ENCODE data around the gene TOX2. TPM values are rescaled to one million over a fixed set of nuclear protein-coding genes. Genes with fewer than 3 reads are reported as not detected.

Gene TOX2
- total RNA-seq, 1 experiment from 2014 or later = not detected

- no peaks in the 10 kb centered on the region for H3K36me3 Mint-ChIP-seq (ENCODE audit: insufficient read depth, unreplicated experiment)
- H3K27ac Mint-ChIP-seq (ENCODE audit: unreplicated experiment) = no peak overlapping the region
- no peaks in the 10 kb centered on the region for H3K4me1 Mint-ChIP-seq (ENCODE audit: low read depth, unreplicated experiment)
- H3K27me3 Mint-ChIP-seq (ENCODE audit: unreplicated experiment) = peaks cover 100% of the 10 kb centered on the region
- TF ChIP-seq CTCF (IDR thresholded peaks at IDR 0.05; ENCODE audit: unreplicated experiment) = no peak
- BruUV-seq (replicated peaks) = no TSS peak
- H3K4me3 Mint-ChIP-seq (ENCODE audit: low read depth, unreplicated experiment) = no peak overlapping the region
- intact Hi-C loops (cut with micrococcal nuclease; ENCODE audit: unreplicated experiment) = no loop called here
- peaks cover 10% of the 10 kb centered on the region for H3K9me3 Mint-ChIP-seq (ENCODE audit: low read depth, unreplicated experiment)
- CTCF ChIA-PET = interaction anchor here (1.8 kb wide), 1 partner anchor 85 kb away, joined by 6 read pairs; no protein-coding TSS in a partner anchor
- peak; percentile 41 for DNase-seq
These were observed 190.3 kb downstream of the TOX2 start for GRCh38 chr20:44104798-44105517.

GRCh38 chr20:44106615-44107014 lies 192.0 kb downstream of the TOX2 start:
- Mint-ChIP-seq H3K27ac (ENCODE audit: unreplicated experiment) (no peak overlapping the region), H3K36me3 (ENCODE audit: insufficient read depth, unreplicated experiment) (no peaks in the 10 kb centered on the region), H3K4me1 (ENCODE audit: low read depth, unreplicated experiment) (no peaks in the 10 kb centered on the region), H3K9me3 (ENCODE audit: low read depth, unreplicated experiment) (peaks cover 10% of the 10 kb centered on the region), H3K27me3 (ENCODE audit: unreplicated experiment) (peaks cover 100% of the 10 kb centered on the region), H3K4me3 (ENCODE audit: low read depth, unreplicated experiment) (no peak overlapping the region)
- intact Hi-C loops (cut with micrococcal nuclease; ENCODE audit: unreplicated experiment) = no loop called here
- no TSS peak for BruUV-seq (replicated peaks)
- no peak for DNase-seq
- CTCF ChIA-PET = no interaction called here
- TF ChIP-seq CTCF (IDR thresholded peaks at IDR 0.05; ENCODE audit: unreplicated experiment) = no peak

- Mint-ChIP-seq H3K9me3 (ENCODE audit: low read depth, unreplicated experiment) (peaks cover 10% of the 10 kb centered on the region), H3K27ac (ENCODE audit: unreplicated experiment) (no peak overlapping the region), H3K4me3 (ENCODE audit: low read depth, unreplicated experiment) (no peak overlapping the region), H3K4me1 (ENCODE audit: low read depth, unreplicated experiment) (no peaks in the 10 kb centered on the region), H3K27me3 (ENCODE audit: unreplicated experiment) (peaks cover 88% of the 10 kb centered on the region), H3K36me3 (ENCODE audit: insufficient read depth, unreplicated experiment) (no peaks in the 10 kb centered on the region)
- BruUV-seq (replicated peaks) = no TSS peak
- CTCF ChIA-PET = interaction anchor here (1.1 kb wide), 1 partner anchor 52 kb away, joined by 3 read pairs; no protein-coding TSS in a partner anchor
- DNase-seq = no peak
- intact Hi-C loops (cut with micrococcal nuclease; ENCODE audit: unreplicated experiment) = no loop called here
- peak; percentile 28 for TF ChIP-seq CTCF (IDR thresholded peaks at IDR 0.05; ENCODE audit: unreplicated experiment)
These were observed 195.3 kb downstream of the TOX2 start for GRCh38 chr20:44109951-44110361.

GRCh38 chr20:44110816-44111568 lies 196.3 kb downstream of the TOX2 start:
- CTCF ChIA-PET = interaction anchor here (2.0 kb wide), 1 partner anchor 79 kb away, joined by 10 read pairs; no protein-coding TSS in a partner anchor
- no peak for DNase-seq
- intact Hi-C loops (cut with micrococcal nuclease; ENCODE audit: unreplicated experiment) = no loop called here

More at GRCh38 chr20:44110816-44111568, 196.3 kb downstream of the TOX2 start:
- Mint-ChIP-seq H3K36me3 (ENCODE audit: insufficient read depth, unreplicated experiment) (peaks cover 4% of the 10 kb centered on the region), H3K4me1 (ENCODE audit: low read depth, unreplicated experiment) (no peaks in the 10 kb centered on the region), H3K9me3 (ENCODE audit: low read depth, unreplicated experiment) (peaks cover 10% of the 10 kb centered on the region), H3K27ac (ENCODE audit: unreplicated experiment) (no peak overlapping the region), H3K4me3 (ENCODE audit: low read depth, unreplicated experiment) (no peak overlapping the region), H3K27me3 (ENCODE audit: unreplicated experiment) (peaks cover 84% of the 10 kb centered on the region)
- no TSS peak for BruUV-seq (replicated peaks)
- TF ChIP-seq CTCF (IDR thresholded peaks at IDR 0.05; ENCODE audit: unreplicated experiment) = no peak
